Hepatocyte (in vitro differentiated cells): ENCODE data around the gene ELAVL3.

ENCODE experiments used
- EZH2 ChIP-seq: fragments of 200-600 bp; sonication (generic); IDR thresholded peaks from 2 replicates; pipeline ENCODE4 v1.6.1; 2016; ENCODE audit warnings: antibody characterized with exemption, mild to moderate bottlenecking, borderline replicate concordance
- TF ChIP-seq, protein P1 (sequence below): fragments of 200-600 bp; sonication (generic); IDR thresholded peaks from 2 replicates; pipeline ENCODE4 v1.5.1; 2016; ENCODE audit warnings: antibody characterized with exemption, mild to moderate bottlenecking; ENCODE audit not compliant: poor library complexity

DNA sequence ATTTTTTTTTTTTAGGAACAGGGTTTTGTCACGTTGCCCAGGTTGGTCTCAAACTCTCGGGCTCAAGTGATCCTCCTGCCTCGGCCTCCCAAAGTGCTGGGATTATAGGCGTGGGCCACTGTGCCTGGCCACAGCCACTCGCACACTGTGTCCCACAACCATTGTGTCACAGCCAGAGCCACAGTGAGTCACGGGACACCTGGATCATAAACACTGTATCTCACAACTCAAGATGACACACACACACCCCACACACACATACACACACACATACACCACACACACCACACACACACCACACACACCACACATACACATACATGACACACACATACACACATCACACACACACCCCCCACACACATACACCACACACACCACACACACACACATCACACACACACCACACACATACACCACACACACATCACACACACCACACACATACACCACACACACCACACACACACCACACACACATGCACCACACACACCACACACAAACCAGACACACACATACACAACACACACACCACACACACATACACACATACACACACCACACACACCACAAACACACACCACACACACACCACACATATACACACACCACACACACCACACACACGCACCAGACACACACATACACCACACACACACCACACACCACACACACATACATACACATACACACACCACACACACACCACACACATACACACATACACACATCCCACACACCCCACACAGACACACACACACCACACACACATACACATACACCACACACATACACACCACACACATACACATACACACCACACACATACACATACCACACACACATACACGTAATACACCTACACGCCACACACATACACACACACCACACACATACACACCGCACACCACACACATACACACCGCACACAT lies 16.2 kb downstream of the ELAVL3 start:
- TF ChIP-seq, protein P1, sequence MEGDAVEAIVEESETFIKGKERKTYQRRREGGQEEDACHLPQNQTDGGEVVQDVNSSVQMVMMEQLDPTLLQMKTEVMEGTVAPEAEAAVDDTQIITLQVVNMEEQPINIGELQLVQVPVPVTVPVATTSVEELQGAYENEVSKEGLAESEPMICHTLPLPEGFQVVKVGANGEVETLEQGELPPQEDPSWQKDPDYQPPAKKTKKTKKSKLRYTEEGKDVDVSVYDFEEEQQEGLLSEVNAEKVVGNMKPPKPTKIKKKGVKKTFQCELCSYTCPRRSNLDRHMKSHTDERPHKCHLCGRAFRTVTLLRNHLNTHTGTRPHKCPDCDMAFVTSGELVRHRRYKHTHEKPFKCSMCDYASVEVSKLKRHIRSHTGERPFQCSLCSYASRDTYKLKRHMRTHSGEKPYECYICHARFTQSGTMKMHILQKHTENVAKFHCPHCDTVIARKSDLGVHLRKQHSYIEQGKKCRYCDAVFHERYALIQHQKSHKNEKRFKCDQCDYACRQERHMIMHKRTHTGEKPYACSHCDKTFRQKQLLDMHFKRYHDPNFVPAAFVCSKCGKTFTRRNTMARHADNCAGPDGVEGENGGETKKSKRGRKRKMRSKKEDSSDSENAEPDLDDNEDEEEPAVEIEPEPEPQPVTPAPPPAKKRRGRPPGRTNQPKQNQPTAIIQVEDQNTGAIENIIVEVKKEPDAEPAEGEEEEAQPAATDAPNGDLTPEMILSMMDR, result no peak
- no peak for TF ChIP-seq EZH2
